ENCODE data around the gene YJU2. TPM values are rescaled to one million over a fixed set of nuclear protein-coding genes. Genes with fewer than 3 reads are reported as not detected.

The YJU2 gene
- total RNA-seq, 1 donor from 2014 or later, result 8.7 TPM

GRCh38 chr19:4303819-4304537 lies 57.1 kb downstream of the YJU2 start:
- H3K27ac Mint-ChIP-seq, result no peak overlapping the region
- Histone ChIP-seq H3K79me2 (ENCODE audit: low read depth) (peaks cover 6% of the 10 kb centered on the region), H3F3A (ENCODE audit: low read depth) (peaks cover 13% of the 10 kb centered on the region), H3K36me3 (no peaks in the 10 kb centered on the region), H3K9ac (no peak overlapping the region), H3K9me3 (ENCODE audit: low read depth) (no peaks in the 10 kb centered on the region), H3K4me2 (peak overlapping the region; percentile 70), H3K27me3 (no peaks in the 10 kb centered on the region), H3K4me1 (peaks cover 10% of the 10 kb centered on the region), H2AFZ (replicated peaks) (peak overlapping the region; percentile 65), H3K27ac (no peak overlapping the region), H3K4me3 (peak overlapping the region; percentile 67), H4K20me1 (ENCODE audit: low read depth) (no peaks in the 10 kb centered on the region)
- peak overlapping the region; percentile 85 for H3K4me3 Mint-ChIP-seq
- H3K4me1 Mint-ChIP-seq, result peaks cover 14% of the 10 kb centered on the region
- H3K36me3 Mint-ChIP-seq, result peaks cover 6% of the 10 kb centered on the region
- no peak for DNase-seq (ENCODE audit: low spot score)
- peaks cover 2% of the 10 kb centered on the region for H3K27me3 Mint-ChIP-seq (ENCODE audit: insufficient read depth, low read depth)
- TF ChIP-seq EZH2phosphoT487 (IDR thresholded peaks at IDR 0.05) (no peak), EZH2 (IDR thresholded peaks at IDR 0.05) (no peak), CTCF (IDR thresholded peaks at IDR 0.05) (no peak)
- H3K9me3 Mint-ChIP-seq, result no peaks in the 10 kb centered on the region

GRCh38 chr19:4304538-4305256 lies 57.8 kb downstream of the YJU2 start, which contains the start of gene FSD1:
TSS of gene FSD1 (plus strand) at chr19:4304598. CDS start at chr19:4304747, 149 bp downstream.
- Histone ChIP-seq H3K4me1 (peaks cover 10% of the 10 kb centered on the region), H3K9me3 (ENCODE audit: low read depth) (no peaks in the 10 kb centered on the region), H3K4me3 (peak within 1 kb of the TSS; percentile 67), H3K27ac (no peak within 1 kb of the TSS), H3K36me3 (no peaks in the 10 kb centered on the region), H3K9ac (no peak within 1 kb of the TSS), H3K79me2 (ENCODE audit: low read depth) (peaks cover 6% of the 10 kb centered on the region), H2AFZ (replicated peaks) (peak within 1 kb of the TSS; percentile 65), H3K4me2 (peak within 1 kb of the TSS; percentile 70), H3F3A (ENCODE audit: low read depth) (peaks cover 13% of the 10 kb centered on the region), H4K20me1 (ENCODE audit: low read depth) (no peaks in the 10 kb centered on the region), H3K27me3 (no peaks in the 10 kb centered on the region)
- H3K27ac Mint-ChIP-seq, result no peak within 1 kb of the TSS
- peaks cover 2% of the 10 kb centered on the region for H3K27me3 Mint-ChIP-seq (ENCODE audit: insufficient read depth, low read depth)
- H3K4me3 Mint-ChIP-seq, result peak within 1 kb of the TSS; percentile 85
- peaks cover 14% of the 10 kb centered on the region for H3K4me1 Mint-ChIP-seq
- DNase-seq (ENCODE audit: low spot score), result peak; percentile 92
- H3K36me3 Mint-ChIP-seq, result peaks cover 6% of the 10 kb centered on the region
- TF ChIP-seq EZH2phosphoT487 (IDR thresholded peaks at IDR 0.05) (no peak), CTCF (IDR thresholded peaks at IDR 0.05) (no peak), EZH2 (IDR thresholded peaks at IDR 0.05) (no peak)
- H3K9me3 Mint-ChIP-seq, result no peaks in the 10 kb centered on the region

- peaks cover 10% of the 10 kb centered on the region for H3K4me1 ChIP-seq
- Mint-ChIP-seq H3K27me3 (ENCODE audit: insufficient read depth, low read depth) (peaks cover 2% of the 10 kb centered on the region), H3K9me3 (no peaks in the 10 kb centered on the region), H3K36me3 (peaks cover 6% of the 10 kb centered on the region), H3K4me3 (peak overlapping the region; percentile 80), H3K4me1 (peaks cover 14% of the 10 kb centered on the region), H3K27ac (no peak overlapping the region)
- H3K79me2 ChIP-seq (ENCODE audit: low read depth), result peaks cover 6% of the 10 kb centered on the region
- H4K20me1 ChIP-seq (ENCODE audit: low read depth), result no peaks in the 10 kb centered on the region
- no peaks in the 10 kb centered on the region for H3K27me3 ChIP-seq
- peak overlapping the region; percentile 67 for H3K4me3 ChIP-seq
- DNase-seq (ENCODE audit: low spot score), result no peak
- no peaks in the 10 kb centered on the region for H3K36me3 ChIP-seq
- peaks cover 14% of the 10 kb centered on the region for H3F3A ChIP-seq (ENCODE audit: low read depth)
- peak overlapping the region; percentile 65 for H2AFZ ChIP-seq (replicated peaks)
- H3K9me3 ChIP-seq (ENCODE audit: low read depth), result no peaks in the 10 kb centered on the region
- no peak overlapping the region for H3K9ac ChIP-seq
- no peak overlapping the region for H3K27ac ChIP-seq
- peak overlapping the region; percentile 70 for H3K4me2 ChIP-seq
- TF ChIP-seq EZH2phosphoT487 (IDR thresholded peaks at IDR 0.05) (no peak), CTCF (IDR thresholded peaks at IDR 0.05) (no peak), EZH2 (IDR thresholded peaks at IDR 0.05) (no peak)
Measured at GRCh38 chr19:4305257-4305612, 58.4 kb downstream of the YJU2 start.

Data from neural progenitor cell (in vitro differentiated cells).